RWPE1 (cell line): ENCODE data around the gene LRP3.
"Not testable (repeated sequence)": the region's sequence is repeated elsewhere in the genome, so short reads cannot be mapped to it uniquely, and the experiment has no call there.

Source experiments
- CTCF ChIA-PET: fragments of 350-600 bp; sonication (Branson Sonifier 250); formaldehyde crosslinking; extraction: SDS; loops from one replicate; lab custom pipeline; 2021; lab: Yijun Ruan, JAX
- POLR2A ChIA-PET: fragments of 400-600 bp; formaldehyde crosslinking; extraction: SDS; loops from one replicate; lab custom pipeline; 2020; ENCODE audit warnings: antibody characterized with exemption; ENCODE audit not compliant: low non-redundant PET; lab: Yijun Ruan, JAX
- DNase-seq: peaks from one replicate; pipeline ENCODE4 v3.0.0; 2012; ENCODE audit warnings: low spot score
- H3K27ac ChIP-seq: fragments of 450-650 bp; 2 replicates; pipeline ENCODE4 v1.5.1; 2017
- TF ChIP-seq, protein P1 (sequence below): fragments of 450-650 bp; conservative IDR thresholded peaks from 2 replicates; pipeline ENCODE4 v1.5.1; 2017; ENCODE audit warnings: low read depth, mild to moderate bottlenecking

The LRP3 gene

GRCh38 chr19:33221638-33222037 is 27.5 kb downstream of the LRP3 start:
- ChIA-PET CTCF (interaction anchor here (1.0 kb wide), 1 partner anchor 173 kb away, joined by 3 read pairs; no protein-coding TSS in a partner anchor), POLR2A (no interaction called here)
- no peak overlapping the region for H3K27ac ChIP-seq
- DNase-seq: no peak
- TF ChIP-seq, protein P1, sequence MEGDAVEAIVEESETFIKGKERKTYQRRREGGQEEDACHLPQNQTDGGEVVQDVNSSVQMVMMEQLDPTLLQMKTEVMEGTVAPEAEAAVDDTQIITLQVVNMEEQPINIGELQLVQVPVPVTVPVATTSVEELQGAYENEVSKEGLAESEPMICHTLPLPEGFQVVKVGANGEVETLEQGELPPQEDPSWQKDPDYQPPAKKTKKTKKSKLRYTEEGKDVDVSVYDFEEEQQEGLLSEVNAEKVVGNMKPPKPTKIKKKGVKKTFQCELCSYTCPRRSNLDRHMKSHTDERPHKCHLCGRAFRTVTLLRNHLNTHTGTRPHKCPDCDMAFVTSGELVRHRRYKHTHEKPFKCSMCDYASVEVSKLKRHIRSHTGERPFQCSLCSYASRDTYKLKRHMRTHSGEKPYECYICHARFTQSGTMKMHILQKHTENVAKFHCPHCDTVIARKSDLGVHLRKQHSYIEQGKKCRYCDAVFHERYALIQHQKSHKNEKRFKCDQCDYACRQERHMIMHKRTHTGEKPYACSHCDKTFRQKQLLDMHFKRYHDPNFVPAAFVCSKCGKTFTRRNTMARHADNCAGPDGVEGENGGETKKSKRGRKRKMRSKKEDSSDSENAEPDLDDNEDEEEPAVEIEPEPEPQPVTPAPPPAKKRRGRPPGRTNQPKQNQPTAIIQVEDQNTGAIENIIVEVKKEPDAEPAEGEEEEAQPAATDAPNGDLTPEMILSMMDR: no peak

GRCh38 chr19:33222255-33222654 is 28.1 kb downstream of the LRP3 start:
- H3K27ac ChIP-seq, CTCF ChIA-PET, DNase-seq: not testable (repeated sequence)
- POLR2A ChIA-PET: interaction anchor here (0.6 kb wide), 1 partner anchor 232 kb away, joined by 3 read pairs; no protein-coding TSS in a partner anchor

DNA sequence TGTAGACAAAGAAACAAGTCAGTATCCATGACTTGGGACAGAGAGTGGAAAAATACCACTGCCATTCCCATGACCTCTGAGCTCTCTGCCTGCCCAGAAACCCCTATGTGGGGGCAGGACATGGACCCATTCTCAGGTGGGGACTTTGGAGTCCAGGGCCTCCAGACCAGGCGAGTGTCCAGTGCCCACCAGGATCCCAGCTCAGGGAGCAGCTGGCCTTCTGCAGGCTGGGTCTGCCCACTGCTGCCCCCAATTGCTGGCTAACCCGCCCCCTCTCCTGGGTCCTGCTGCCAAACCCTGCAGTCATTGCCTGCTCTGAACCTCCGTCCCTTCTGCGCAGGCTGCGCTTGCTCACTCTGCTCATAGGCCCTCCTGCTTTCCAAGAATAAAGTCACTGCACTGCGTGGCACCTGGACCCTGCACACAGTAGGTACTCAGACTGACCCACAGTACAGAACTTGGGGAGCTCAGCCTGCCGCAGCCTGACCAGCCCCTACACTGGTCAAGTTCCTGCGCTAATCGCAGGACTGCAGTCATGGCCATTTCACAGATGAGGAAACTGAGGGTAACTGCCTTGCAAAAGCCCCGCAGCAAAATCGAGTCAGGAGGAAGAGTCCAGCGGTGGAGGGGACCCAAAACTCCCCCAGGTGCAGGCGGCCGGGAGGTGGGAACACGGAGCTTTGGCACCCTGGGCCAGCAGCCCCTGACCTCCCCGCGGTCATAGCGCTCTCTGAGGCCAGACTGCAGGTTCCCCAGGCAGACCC is 30.7 kb downstream of the LRP3 start:
- no peak for DNase-seq
- TF ChIP-seq, protein P1: no peak
- CTCF ChIA-PET: interaction anchor here (0.6 to 1.1 kb wide), 5 partner anchors 10 to 871 kb away, joined by 3 to 5 read pairs (median 3); no protein-coding TSS in a partner anchor
- no peak overlapping the region for H3K27ac ChIP-seq
- POLR2A ChIA-PET: no interaction called here

DNA sequence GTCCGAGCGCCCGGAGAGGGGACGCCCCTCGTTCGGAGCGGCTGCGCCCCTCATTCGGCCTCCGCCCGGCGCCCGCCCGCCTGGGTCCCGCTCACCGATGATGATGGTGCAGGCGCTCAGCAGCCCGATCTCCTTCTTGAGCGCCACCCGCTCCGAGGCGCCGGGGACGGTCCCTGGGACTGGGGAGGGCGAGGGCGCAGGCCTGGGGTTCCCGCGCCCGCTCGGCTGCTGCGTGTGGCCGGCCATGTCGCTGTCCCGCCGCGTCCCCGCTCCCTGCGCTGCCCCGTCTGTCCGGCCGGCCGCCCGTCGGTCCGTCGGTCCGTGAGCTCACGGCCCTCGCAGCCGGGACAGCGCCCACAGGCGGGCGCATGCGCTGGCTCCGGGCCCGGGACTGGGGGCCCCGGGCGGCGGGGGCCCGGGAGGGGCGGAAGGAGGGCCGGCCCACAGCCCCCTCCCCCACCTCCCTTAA is 31.4 kb downstream of the LRP3 start, which contains the start of gene SLC7A10:
Gene SLC7A10, minus strand, starts transcription at position 393 of the 469 bp plus-strand sequence. Its CDS starts 147 bp downstream, at position 246.
- CTCF ChIA-PET: interaction anchor here (0.6 to 1.1 kb wide), 3 partner anchors 11 to 871 kb away, joined by 3 read pairs; no protein-coding TSS in a partner anchor

DNA sequence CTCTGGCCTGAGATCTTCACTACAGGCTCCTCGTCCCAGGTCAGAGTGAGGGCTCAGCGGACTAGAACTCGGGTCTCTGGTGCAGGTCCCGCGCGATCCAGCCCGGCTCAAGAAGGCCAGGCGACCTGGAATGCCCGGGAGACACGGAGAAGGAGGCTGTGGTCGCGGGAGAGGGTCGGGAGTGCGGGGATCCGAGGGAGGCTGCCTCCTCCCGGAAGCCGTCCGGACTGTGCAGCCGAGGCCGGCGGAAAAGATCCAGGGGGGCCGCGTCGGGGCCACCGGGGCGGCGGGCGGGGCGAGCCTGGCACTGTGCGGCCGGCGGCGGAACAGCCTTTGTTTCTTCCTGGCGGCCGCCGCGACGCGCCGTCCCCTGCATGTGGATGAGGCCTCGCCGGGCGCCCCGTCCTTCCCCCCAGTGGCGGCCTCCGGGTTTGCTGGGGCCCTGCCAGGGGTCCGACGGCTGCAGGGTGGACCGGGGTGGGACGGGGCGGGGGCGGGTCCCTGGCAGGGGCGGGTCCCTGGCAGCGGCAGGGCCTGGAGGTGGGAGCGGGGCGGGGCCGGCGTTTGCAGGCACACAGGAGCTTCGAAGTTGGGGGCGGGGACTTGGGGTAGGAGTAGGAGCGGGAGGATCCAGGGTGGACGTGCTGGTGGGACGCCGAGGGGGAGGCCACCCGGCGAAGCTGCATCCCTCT is 32.6 kb downstream of the LRP3 start:
- TF ChIP-seq, protein P1: no peak
- ChIA-PET CTCF (interaction anchor here (0.6 to 1.2 kb wide), 3 partner anchors 15 to 179 kb away, joined by 3 to 4 read pairs (median 3); no protein-coding TSS in a partner anchor), POLR2A (no interaction called here)
- DNase-seq: no peak
- no peak overlapping the region for H3K27ac ChIP-seq

More for the DNA sequence above, 31.4 kb downstream of the LRP3 start, which contains the start of gene SLC7A10:
- TF ChIP-seq, protein P1: no peak
- no peak within 1 kb of the TSS for H3K27ac ChIP-seq
- POLR2A ChIA-PET: no interaction called here
- DNase-seq: no peak

- ChIA-PET POLR2A (no interaction called here), CTCF (interaction anchor here (0.6 to 1.2 kb wide), 3 partner anchors 15 to 551 kb away, joined by 3 to 5 read pairs (median 3); no protein-coding TSS in a partner anchor)
- DNase-seq: no peak
- no peak overlapping the region for H3K27ac ChIP-seq
- TF ChIP-seq, protein P1: no peak
These were observed 33.1 kb downstream of the LRP3 start for GRCh38 chr19:33227242-33227650.
